ENCODE data around the gene NVL.

DNA sequence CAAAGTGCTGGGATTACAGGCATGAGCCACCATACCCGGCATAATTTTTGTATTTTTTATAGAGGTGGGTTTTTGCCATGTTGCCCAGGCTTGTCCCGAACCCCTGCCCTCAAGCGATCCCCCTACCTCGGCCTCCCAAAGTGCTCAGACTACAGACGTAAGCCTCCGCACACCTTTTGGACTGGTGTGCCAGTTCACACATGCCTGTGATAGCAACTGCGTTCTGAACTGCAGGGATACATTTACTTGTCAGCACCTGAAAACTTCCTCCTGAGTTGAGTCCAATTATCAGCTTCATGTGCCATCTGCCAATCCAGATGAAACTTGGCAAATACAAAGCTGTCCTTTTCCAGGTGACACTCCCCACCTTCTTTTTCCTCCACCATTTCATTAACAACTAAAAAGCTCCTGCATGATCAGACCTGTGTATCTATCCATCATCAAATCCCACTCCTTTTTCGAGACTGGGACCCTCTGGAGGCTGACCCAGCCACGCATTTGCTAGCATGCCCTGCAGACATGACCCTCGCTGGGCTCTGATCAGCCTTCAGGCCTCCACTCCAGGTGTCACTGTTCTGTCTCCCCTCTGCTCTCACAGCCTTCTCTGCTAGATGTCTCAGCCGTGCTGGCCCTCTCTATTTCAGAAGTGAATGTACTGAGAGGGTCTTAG is 149.1 kb downstream of the NVL start:
- TF ChIP-seq, protein P1, sequence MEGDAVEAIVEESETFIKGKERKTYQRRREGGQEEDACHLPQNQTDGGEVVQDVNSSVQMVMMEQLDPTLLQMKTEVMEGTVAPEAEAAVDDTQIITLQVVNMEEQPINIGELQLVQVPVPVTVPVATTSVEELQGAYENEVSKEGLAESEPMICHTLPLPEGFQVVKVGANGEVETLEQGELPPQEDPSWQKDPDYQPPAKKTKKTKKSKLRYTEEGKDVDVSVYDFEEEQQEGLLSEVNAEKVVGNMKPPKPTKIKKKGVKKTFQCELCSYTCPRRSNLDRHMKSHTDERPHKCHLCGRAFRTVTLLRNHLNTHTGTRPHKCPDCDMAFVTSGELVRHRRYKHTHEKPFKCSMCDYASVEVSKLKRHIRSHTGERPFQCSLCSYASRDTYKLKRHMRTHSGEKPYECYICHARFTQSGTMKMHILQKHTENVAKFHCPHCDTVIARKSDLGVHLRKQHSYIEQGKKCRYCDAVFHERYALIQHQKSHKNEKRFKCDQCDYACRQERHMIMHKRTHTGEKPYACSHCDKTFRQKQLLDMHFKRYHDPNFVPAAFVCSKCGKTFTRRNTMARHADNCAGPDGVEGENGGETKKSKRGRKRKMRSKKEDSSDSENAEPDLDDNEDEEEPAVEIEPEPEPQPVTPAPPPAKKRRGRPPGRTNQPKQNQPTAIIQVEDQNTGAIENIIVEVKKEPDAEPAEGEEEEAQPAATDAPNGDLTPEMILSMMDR (IDR thresholded peaks at IDR 0.05; ENCODE audit: low read length), result no peak
- no peak for TF ChIP-seq EZH2 (IDR thresholded peaks at IDR 0.05; ENCODE audit: borderline replicate concordance, low read length)

All from OCI-LY1 (cell line).